CD4-positive, alpha-beta T cell (primary cell): ENCODE results near the gene NXN. TPM values are rescaled to one million over a fixed set of nuclear protein-coding genes. Genes with fewer than 3 reads are reported as not detected.

ENCODE experiments used
- ATAC-seq: fragments of 200-7000 bp; cut with Tn5 transposase; one replicate; pipeline ENCODE4 v1.10.0; 2022; ENCODE audit warnings: mild to moderate bottlenecking; ENCODE audit not compliant: poor library complexity
- CTCF ChIA-PET: fragments of 350-600 bp; sonication (Branson Sonifier 250); formaldehyde crosslinking; loops from one replicate; lab custom pipeline; 2021; ENCODE audit warnings: antibody characterized with exemption, inconsistent platforms; lab: Charles Lee
- POLR2A ChIA-PET: fragments of 350-600 bp; sonication (Branson Sonifier 250); formaldehyde crosslinking; loops from one replicate; lab custom pipeline; 2021; ENCODE audit warnings: antibody characterized with exemption, inconsistent platforms; lab: Charles Lee
- DNase-seq, 14 experiments: peaks; one replicate each; pipeline ENCODE4 v3.0.0-alpha.2; 2013 to 2020; ENCODE audit warnings: mixed read lengths in 2 of 14
- H3K27ac ChIP-seq, 2 donors: one replicate each; pipeline versions ENCODE4 v1.5.1 to v1.7.0; 2013; ENCODE audit warnings: low read length in 2 of 2, low read depth in 1 of 2, mild to moderate bottlenecking in 1 of 2
- H3K27me3 ChIP-seq, 2 experiments: 1 replicate in 1 of 2; 2 replicates in 1 of 2; pipeline versions ENCODE4 v1.6.1 to v1.7.0; 2013; ENCODE audit warnings: low read length in 2 of 2, control low read depth in 1 of 2, mild to moderate bottlenecking in 1 of 2, moderate library complexity in 1 of 2; ENCODE audit not compliant: insufficient read depth in 2 of 2, control insufficient read depth in 1 of 2
- H3K36me3 ChIP-seq: one replicate; pipeline ENCODE4 v1.6.1; 2013; ENCODE audit warnings: low read length, control low read depth; ENCODE audit not compliant: insufficient read depth
- H3K4me1 ChIP-seq: one replicate; pipeline ENCODE4 v1.6.1; 2013; ENCODE audit warnings: low read length, control low read depth; ENCODE audit not compliant: insufficient read depth
- H3K4me3 ChIP-seq: one replicate; pipeline ENCODE4 v1.5.1; 2013; ENCODE audit warnings: mild to moderate bottlenecking, low read length, moderate library complexity
- H3K9me3 ChIP-seq, 2 experiments: 1 replicate in 1 of 2; 2 replicates in 1 of 2; pipeline versions ENCODE4 v1.6.1 to v1.7.0; 2013; ENCODE audit warnings: low read length in 2 of 2, mild to moderate bottlenecking in 2 of 2, control low read depth in 1 of 2, moderate library complexity in 1 of 2; ENCODE audit not compliant: control insufficient read depth in 1 of 2, insufficient read depth in 1 of 2
- H3K27ac Mint-ChIP-seq: one replicate; pipeline ENCODE4 v1.8.0; 2020; ENCODE audit warnings: mixed read lengths
- H3K27me3 Mint-ChIP-seq: one replicate; pipeline ENCODE4 v1.8.0; 2021; ENCODE audit warnings: mixed read lengths
- H3K36me3 Mint-ChIP-seq: one replicate; pipeline ENCODE4 v1.8.0; 2021; ENCODE audit warnings: low read depth, mixed read lengths
- H3K4me1 Mint-ChIP-seq: one replicate; pipeline ENCODE4 v1.8.0; 2021; ENCODE audit warnings: low read depth, mixed read lengths
- H3K4me3 Mint-ChIP-seq: one replicate; pipeline ENCODE4 v1.8.0; 2020; ENCODE audit warnings: mild to moderate bottlenecking, mixed read lengths
- H3K9me3 Mint-ChIP-seq: one replicate; pipeline ENCODE4 v1.8.0; 2020; ENCODE audit warnings: mixed read lengths
- intact Hi-C, 2 experiments: fragments of 100-400 bp; cut with DNase I in 1 of 2; cut with micrococcal nuclease in 1 of 2; formaldehyde crosslinking; loops; one replicate each; pipeline versions ENCODE4 v1.15.1 to v1.9.0; 2023 to 2025; cut with DNase I, micrococcal nuclease
- total RNA-seq, 174 experiments: library from RNA in 2 of 174; stranded (reverse) in 2 of 174; gene quantifications; one replicate each; pipeline ENCODE4 v1.2.3 and lab custom pipeline; 2021 to 2026
- TF ChIP-seq, protein P1 (sequence below): fragments of 200-600 bp; IDR thresholded peaks from one replicate; pipeline ENCODE4 v1.8.0; 2022; ENCODE audit warnings: antibody characterized with exemption, mild to moderate bottlenecking

Gene NXN
- total RNA-seq, 2 experiments from 2014 or later, result 0.80 to 0.98 TPM

DNA sequence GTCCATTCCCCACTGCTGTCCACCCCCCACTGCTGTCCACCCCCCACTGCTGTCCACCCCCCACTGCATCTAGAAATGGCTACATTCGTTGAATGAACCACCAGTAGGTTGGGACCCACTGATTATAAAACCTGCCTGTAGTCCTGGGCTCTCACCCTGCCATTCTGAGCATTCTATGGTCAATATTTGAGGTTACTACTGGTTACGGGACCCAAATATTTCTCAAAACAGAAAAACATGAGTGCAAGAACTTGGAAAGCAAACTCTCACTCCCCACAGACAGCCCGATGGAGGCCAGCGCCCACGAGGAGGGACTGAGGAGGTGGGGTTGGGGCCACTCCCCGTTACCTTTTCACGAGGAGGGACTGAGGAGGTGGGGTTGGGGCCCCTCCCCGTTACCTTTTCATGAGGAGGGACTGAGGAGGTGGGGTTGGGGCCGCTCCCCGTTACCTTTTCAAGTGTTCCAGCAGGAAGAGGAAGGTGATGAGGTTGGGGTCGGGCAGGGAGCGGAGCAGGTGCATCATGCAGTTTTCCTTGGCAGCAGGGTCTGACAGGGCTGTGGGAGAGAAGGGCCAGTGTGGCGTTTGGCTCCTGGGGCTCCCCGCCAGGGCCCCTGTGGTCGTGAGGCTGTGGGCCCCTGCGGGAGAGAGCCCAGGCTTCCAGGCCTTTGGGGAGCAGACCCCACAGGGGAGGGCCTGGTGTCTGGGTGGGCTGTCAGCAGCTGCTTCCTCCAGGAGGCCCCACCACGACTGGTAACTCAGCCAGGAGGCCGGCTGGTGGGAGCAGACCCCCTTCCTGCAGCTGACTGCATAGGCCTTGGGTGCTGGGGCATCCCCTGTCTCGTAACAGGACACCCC is 29.9 kb upstream of the NXN start:
- DNase-seq (no peak), ATAC-seq (no peak)
- Histone ChIP-seq H3K27ac (no peak overlapping the region), H3K4me3 (no peak overlapping the region), H3K36me3 (peaks cover 72% of the 10 kb centered on the region), H3K9me3 (no peaks in the 10 kb centered on the region), H3K27me3 (no peaks in the 10 kb centered on the region), H3K4me1 (peaks cover 4% of the 10 kb centered on the region)
- no peak overlapping the region for H3K27ac Mint-ChIP-seq
- H3K4me1 Mint-ChIP-seq, result peaks cover 10% of the 10 kb centered on the region
- intact Hi-C loops, result no loop called here
- CTCF ChIA-PET, result no interaction called here
- peaks cover 42% of the 10 kb centered on the region for H3K36me3 Mint-ChIP-seq
- POLR2A ChIA-PET, result no interaction called here
- no peaks in the 10 kb centered on the region for H3K9me3 Mint-ChIP-seq
- TF ChIP-seq, protein P1, sequence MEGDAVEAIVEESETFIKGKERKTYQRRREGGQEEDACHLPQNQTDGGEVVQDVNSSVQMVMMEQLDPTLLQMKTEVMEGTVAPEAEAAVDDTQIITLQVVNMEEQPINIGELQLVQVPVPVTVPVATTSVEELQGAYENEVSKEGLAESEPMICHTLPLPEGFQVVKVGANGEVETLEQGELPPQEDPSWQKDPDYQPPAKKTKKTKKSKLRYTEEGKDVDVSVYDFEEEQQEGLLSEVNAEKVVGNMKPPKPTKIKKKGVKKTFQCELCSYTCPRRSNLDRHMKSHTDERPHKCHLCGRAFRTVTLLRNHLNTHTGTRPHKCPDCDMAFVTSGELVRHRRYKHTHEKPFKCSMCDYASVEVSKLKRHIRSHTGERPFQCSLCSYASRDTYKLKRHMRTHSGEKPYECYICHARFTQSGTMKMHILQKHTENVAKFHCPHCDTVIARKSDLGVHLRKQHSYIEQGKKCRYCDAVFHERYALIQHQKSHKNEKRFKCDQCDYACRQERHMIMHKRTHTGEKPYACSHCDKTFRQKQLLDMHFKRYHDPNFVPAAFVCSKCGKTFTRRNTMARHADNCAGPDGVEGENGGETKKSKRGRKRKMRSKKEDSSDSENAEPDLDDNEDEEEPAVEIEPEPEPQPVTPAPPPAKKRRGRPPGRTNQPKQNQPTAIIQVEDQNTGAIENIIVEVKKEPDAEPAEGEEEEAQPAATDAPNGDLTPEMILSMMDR, result no peak
- no peak overlapping the region for H3K4me3 Mint-ChIP-seq
- H3K27me3 Mint-ChIP-seq, result no peaks in the 10 kb centered on the region

DNA sequence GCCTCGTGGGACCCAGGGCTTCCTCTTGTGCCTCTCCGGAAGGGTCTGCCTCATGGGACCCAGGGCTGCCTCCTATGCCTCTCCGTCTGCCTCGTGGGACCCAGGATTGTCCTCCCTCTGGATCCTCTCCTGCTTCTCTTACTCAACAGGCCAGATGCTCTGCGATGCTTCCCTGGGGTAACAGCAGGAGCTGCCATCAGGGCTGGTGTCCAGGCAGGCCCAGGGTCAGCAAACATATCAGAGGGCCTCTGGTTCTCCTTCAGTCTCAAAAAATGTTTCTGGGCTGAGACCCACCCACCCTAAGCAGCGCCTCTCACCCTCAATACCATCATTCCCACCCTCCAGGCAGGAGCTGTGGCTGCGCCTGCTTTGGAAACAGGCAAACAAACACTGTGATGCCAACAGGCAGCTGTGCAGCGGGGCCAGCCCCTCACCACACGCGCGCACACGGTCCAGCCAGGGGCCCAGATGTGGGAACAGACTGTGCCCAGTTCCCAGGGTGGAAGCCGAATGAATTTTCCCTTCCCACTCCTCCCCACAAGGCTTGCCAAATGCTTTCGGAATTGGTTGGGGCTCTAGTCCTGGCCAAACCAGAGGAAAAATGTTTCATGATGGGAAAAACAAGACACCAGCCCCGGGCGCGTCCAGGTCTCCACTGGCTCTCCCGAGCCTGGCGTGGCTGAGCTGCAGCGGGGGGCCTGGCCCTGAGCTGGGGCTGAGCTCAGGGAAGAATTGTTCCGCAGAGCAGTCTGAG is 28.6 kb upstream of the NXN start:
- no peak overlapping the region for H3K27ac Mint-ChIP-seq
- no peaks in the 10 kb centered on the region for H3K9me3 ChIP-seq

DNA sequence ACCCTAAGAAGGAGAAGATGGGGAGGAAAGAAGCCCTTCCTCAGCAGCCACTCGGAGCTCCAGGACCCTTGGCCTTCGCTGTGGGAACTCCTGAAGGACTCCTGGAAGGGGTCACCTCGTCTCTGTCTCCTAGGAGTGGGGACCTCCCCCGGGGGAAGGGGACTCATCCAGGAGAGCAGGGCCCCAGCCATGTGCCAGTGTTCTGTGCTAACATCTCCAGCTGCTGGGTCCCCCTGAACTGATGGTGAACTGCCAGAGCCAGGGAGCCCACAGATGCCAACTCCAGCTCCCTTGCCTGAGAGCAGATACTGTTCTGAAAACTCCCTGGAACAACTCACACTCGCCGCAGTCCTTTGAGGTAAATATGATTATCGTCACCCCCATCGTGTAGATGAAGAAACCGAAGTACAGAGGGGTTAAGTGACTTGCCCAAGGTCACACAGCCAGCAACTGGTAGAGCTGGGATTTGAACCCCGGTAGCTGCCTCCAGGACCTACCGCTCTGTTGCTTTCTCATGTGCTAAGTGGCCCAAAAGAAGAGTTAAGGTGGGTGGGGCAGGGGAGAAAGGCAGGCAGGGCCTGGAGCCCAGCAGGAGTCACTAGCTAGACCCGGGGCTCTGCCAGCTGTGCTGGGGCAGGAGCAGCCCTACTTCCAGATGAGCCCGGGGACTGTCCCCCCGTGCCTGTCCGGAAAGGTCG is 27.9 kb upstream of the NXN start:
- ATAC-seq, result no peak
- H3K27me3 Mint-ChIP-seq, result no peaks in the 10 kb centered on the region
- Histone ChIP-seq H3K27me3 (no peaks in the 10 kb centered on the region), H3K4me3 (no peak overlapping the region), H3K36me3 (peaks cover 83% of the 10 kb centered on the region), H3K4me1 (peaks cover 4% of the 10 kb centered on the region), H3K9me3 (no peaks in the 10 kb centered on the region), H3K27ac (no peak overlapping the region)
- DNase-seq, result no peak
- no peaks in the 10 kb centered on the region for H3K9me3 Mint-ChIP-seq
- TF ChIP-seq, protein P1, result no peak
- H3K27ac Mint-ChIP-seq, result no peak overlapping the region
- intact Hi-C loops, result no loop called here
- peaks cover 10% of the 10 kb centered on the region for H3K4me1 Mint-ChIP-seq
- CTCF ChIA-PET, result no interaction called here
- H3K36me3 Mint-ChIP-seq, result peaks cover 51% of the 10 kb centered on the region
- no peak overlapping the region for H3K4me3 Mint-ChIP-seq
- POLR2A ChIA-PET, result no interaction called here

More for the DNA sequence above, 28.6 kb upstream of the NXN start:
- peaks cover 43% of the 10 kb centered on the region for H3K36me3 Mint-ChIP-seq
- intact Hi-C loops, result no loop called here
- Histone ChIP-seq H3K36me3 (peaks cover 82% of the 10 kb centered on the region), H3K4me1 (peaks cover 4% of the 10 kb centered on the region), H3K4me3 (no peak overlapping the region), H3K27ac (no peak overlapping the region), H3K27me3 (no peaks in the 10 kb centered on the region)
- no peak for DNase-seq
- no peaks in the 10 kb centered on the region for H3K9me3 Mint-ChIP-seq
- H3K4me3 Mint-ChIP-seq, result no peak overlapping the region
- H3K4me1 Mint-ChIP-seq, result peaks cover 10% of the 10 kb centered on the region
- POLR2A ChIA-PET, result no interaction called here
- no peaks in the 10 kb centered on the region for H3K27me3 Mint-ChIP-seq
- ATAC-seq, result no peak
- CTCF ChIA-PET, result no interaction called here
- TF ChIP-seq, protein P1, result no peak
